ENCODE measurements around the gene CLEC11A. TPM values are rescaled to one million over a fixed set of nuclear protein-coding genes. Genes with fewer than 3 reads are reported as not detected.

The CLEC11A gene
- polyA plus RNA-seq, 1 experiment: 136 TPM

DNA sequence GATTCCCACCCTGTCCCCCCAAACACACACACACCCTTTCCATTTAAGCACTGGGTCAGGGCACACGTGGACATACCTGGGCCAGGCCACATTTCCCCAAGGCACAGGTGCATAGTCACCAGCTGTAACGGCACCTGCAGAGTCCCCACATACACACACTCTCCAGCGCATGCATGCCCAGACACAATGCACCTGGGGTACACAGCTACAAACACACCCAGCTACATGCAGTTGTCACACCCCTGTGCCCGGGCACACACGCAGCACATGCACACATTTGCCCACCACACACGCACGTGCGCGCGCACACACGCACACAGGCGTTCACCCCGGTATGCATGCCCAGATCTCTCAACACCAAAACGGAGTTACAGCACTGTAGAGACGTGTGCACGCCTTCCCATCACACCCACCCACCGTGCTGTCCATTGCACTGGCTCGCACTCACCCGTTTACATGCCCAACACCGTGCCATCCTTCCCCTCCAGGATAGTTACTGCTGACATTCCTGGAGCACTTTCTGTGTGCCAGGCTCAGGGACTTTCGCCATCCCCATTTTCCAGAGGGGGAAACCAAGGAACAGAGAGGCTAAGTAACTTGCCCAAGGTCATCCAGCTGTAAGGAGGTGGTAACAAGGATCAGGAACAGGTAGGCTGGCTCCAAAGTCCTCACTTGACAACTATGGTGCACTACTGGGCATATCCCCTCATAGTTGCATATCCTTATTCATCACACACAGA, 2.8 kb upstream of the CLEC11A start:
- DNase-seq (ENCODE audit: low read depth): no peak
- Histone ChIP-seq H3K27me3 (ENCODE audit: control insufficient read depth, insufficient read depth, low read length) (no peaks in the 10 kb centered on the region), H3K36me3 (ENCODE audit: control insufficient read depth, insufficient read depth, low read length) (no peaks in the 10 kb centered on the region; the same call in 1 of the 2 replicates), H3K4me3 (ENCODE audit: low read depth, low read length) (no peak overlapping the region)
- TF ChIP-seq, protein P1, sequence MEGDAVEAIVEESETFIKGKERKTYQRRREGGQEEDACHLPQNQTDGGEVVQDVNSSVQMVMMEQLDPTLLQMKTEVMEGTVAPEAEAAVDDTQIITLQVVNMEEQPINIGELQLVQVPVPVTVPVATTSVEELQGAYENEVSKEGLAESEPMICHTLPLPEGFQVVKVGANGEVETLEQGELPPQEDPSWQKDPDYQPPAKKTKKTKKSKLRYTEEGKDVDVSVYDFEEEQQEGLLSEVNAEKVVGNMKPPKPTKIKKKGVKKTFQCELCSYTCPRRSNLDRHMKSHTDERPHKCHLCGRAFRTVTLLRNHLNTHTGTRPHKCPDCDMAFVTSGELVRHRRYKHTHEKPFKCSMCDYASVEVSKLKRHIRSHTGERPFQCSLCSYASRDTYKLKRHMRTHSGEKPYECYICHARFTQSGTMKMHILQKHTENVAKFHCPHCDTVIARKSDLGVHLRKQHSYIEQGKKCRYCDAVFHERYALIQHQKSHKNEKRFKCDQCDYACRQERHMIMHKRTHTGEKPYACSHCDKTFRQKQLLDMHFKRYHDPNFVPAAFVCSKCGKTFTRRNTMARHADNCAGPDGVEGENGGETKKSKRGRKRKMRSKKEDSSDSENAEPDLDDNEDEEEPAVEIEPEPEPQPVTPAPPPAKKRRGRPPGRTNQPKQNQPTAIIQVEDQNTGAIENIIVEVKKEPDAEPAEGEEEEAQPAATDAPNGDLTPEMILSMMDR (IDR thresholded peaks at IDR 0.05; ENCODE audit: insufficient read depth, low read depth, low read length): no peak
- ChIA-PET POLR2A (interaction anchor here (0.5 kb wide), 1 partner anchor 59 kb away, joined by 3 read pairs; no protein-coding TSS in a partner anchor), CTCF (interaction anchor here (0.8 to 1.5 kb wide), 4 partner anchors 15 to 160 kb away, joined by 3 to 6 read pairs (median 4); no protein-coding TSS in a partner anchor)

DNA sequence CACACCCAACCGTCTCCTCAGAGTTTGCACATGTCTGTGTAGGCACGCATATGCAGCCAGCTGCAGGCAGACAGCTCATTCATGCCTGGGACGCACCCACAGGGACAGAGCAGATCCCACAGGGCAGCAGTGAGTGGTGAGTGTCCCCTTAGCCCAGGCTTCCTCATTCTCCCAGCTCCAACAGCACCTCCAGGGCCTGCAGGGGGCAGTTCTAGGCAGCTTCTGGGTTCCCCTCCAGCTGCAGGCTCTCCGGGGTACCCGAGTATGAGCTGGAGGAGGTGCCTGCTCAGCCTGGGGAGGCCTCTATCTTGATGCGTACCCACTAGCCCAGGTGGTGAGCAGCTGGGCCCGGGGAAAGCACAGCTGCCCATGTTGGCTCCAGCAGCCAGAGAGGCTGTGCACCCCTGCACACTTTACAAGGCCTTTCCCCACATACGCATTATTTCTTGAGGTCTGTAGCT, 2.2 kb upstream of the CLEC11A start:
- ChIA-PET POLR2A (interaction anchor here (0.5 kb wide), 1 partner anchor 59 kb away, joined by 3 read pairs; no protein-coding TSS in a partner anchor), CTCF (interaction anchor here (0.8 to 1.5 kb wide), 5 partner anchors 15 to 160 kb away, joined by 3 to 6 read pairs (median 3); no protein-coding TSS in a partner anchor)
- no peaks in the 10 kb centered on the region for H3K27me3 ChIP-seq (ENCODE audit: control insufficient read depth, insufficient read depth, low read length)
- DNase-seq (ENCODE audit: low read depth): no peak
- no peak overlapping the region for H3K4me3 ChIP-seq (ENCODE audit: low read depth, low read length)
- no peaks in the 10 kb centered on the region; the same call in 1 of the 2 replicates for H3K36me3 ChIP-seq (ENCODE audit: control insufficient read depth, insufficient read depth, low read length)
- TF ChIP-seq, protein P1 (IDR thresholded peaks at IDR 0.05; ENCODE audit: insufficient read depth, low read depth, low read length): peak; percentile 46

DNA sequence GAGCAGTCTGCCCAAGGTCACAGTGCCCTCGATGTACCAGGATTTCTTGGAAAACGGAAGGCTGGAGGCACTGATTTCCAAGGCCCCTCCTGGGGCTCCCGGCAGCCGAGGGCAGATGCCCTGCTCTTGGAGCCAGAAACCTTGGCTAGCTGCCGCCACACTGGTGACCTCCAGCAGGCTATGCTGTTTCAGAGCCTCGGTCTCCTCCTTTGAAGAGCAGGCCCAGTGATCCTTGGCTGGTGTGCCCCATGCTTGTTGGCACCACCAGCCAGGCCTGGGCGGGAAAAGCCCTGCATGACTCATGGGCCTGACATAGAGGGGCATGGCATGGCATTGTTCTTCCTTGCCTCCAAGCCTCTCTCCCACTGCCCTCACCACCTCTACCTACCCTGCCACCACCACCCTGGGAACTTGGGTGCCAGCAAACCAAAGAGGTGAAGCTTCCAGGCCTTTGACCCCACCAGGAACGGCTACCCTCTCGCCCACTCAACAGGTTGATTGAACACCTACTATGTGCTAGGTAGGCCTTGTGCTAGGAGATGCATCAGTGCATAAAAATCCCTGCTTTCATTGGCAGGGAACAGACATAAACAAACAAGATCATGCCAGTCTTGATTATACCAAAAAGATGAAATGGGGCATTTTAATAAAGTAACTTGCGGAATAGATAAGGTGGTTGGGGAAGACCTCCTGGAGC, 1.6 kb upstream of the CLEC11A start:
- no peak overlapping the region for H3K4me3 ChIP-seq (ENCODE audit: low read depth, low read length)
- no peaks in the 10 kb centered on the region; the same call in 1 of the 2 replicates for H3K36me3 ChIP-seq (ENCODE audit: control insufficient read depth, insufficient read depth, low read length)
- CTCF ChIA-PET: interaction anchor here (0.6 to 1.5 kb wide), 5 partner anchors 52 to 184 kb away, joined by 3 to 6 read pairs (median 3); no protein-coding TSS in a partner anchor
- DNase-seq (ENCODE audit: low read depth): no peak
- POLR2A ChIA-PET: no interaction called here
- H3K27me3 ChIP-seq (ENCODE audit: control insufficient read depth, insufficient read depth, low read length): no peaks in the 10 kb centered on the region
- TF ChIP-seq, protein P1 (IDR thresholded peaks at IDR 0.05; ENCODE audit: insufficient read depth, low read depth, low read length): no peak

DNA sequence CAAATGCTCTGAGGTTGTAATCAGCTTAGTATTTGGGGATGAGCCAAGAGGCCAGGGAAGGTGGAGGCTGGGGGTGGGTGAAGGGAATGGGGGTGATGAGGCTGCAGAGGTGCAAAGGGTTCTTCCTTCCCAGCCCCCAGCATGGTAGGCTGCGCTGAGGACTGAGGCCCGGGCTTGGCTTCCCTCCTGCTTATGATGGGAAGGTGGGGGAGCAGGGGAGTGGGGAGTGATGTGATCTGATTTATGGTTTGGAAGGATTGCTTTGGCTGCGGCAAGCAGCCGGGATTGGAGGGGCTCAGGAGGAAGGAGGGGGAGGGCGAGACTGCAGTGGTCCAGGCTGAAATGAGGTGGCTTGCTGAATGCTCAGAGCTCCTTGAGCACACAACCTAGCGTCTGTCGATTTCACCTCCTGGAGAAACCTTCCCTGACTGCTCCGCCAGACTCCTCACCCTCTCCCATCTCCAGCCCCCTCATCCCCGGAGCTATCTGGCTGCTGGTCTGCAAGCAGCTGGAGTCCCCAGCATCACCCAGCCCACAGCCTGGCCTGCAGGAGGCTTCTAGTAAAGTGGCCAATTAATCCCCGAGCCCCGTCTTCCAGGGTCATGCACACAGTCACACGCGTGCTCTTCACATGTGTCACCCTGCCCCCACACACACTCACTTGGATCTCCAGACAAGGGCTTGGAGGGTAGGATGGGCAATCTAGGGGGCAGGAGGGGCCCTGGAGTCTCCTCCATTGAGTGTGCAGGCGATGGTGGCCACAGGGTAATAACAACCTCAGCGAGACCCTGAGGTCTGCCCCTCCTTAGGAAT, 757 bp upstream of the CLEC11A start:
- H3K27me3 ChIP-seq (ENCODE audit: control insufficient read depth, insufficient read depth, low read length): no peaks in the 10 kb centered on the region
- peak overlapping the region; percentile 63 for H3K4me3 ChIP-seq (ENCODE audit: low read depth, low read length)
- ChIA-PET POLR2A (interaction anchor here (0.6 kb wide), 1 partner anchor 59 kb away, joined by 10 read pairs; no protein-coding TSS in a partner anchor), CTCF (interaction anchor here (0.6 to 3.3 kb wide), 5 partner anchors 13 to 184 kb away, joined by 3 to 19 read pairs (median 6); no protein-coding TSS in a partner anchor)
- TF ChIP-seq, protein P1 (IDR thresholded peaks at IDR 0.05; ENCODE audit: insufficient read depth, low read depth, low read length): no peak
- no peak for DNase-seq (ENCODE audit: low read depth)
- peaks cover 2% of the 10 kb centered on the region; the same call in 1 of the 2 replicates for H3K36me3 ChIP-seq (ENCODE audit: control insufficient read depth, insufficient read depth, low read length)
